HG03045 (cell line): ENCODE results near the gene MSI2.

Experiments used
- ATAC-seq: cut with Tn5 transposase; IDR thresholded peaks from one replicate; pipeline ENCODE4 v1.9.1; 2021; ENCODE audit warnings: mild to moderate bottlenecking, moderate library complexity; ENCODE audit not compliant: unreplicated experiment

The MSI2 gene

DNA sequence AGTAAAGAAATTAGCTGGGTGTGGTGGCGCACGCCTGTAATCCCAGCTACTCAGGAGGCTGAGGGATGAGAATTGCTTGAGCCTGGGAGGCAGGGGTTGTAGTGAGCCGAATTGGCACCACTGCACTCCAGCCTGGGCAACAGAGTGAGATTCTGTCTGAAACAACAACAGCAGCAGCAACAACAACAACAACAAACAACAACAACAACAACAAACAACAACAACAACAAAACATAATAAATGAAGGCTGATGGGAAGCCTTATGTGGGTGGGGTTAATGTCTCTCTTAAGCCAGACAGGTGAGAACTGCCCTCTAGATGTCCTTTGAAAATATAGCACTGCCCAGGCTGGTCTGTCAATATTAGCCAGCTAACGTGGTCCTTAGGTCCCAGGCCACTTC, 107.3 kb downstream of the MSI2 start:
- no peak for ATAC-seq

DNA sequence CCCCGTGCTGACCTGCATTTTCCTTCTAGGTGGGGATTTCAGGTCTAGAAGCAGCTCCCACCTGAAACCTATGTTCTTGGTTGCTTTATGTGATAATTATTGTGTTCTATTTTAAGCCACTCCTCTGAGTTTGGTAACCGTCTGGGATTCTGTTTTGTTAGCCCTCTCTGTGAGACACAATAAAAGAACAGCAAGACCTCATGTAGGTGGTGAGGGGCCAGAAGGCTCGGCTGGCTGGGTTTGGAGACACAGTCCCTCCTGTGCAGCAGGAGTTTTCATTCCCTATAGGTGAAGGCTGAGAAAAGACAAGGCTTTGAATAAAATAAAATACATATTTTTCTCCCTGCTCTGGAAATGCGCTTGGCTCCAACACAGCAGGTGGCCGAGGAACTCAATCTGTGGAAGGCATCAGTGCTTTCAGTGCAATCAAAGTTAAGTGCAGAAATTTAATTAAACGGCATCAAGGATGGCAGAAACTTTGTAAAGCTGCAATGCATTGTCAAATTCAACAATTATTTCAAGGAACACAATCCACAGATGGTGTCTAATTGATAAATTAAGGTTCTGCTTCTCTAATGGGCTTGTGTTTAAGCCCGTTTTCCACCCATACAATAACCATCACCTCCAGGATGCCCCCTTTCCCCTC, 107.8 kb downstream of the MSI2 start:
- no peak for ATAC-seq

DNA sequence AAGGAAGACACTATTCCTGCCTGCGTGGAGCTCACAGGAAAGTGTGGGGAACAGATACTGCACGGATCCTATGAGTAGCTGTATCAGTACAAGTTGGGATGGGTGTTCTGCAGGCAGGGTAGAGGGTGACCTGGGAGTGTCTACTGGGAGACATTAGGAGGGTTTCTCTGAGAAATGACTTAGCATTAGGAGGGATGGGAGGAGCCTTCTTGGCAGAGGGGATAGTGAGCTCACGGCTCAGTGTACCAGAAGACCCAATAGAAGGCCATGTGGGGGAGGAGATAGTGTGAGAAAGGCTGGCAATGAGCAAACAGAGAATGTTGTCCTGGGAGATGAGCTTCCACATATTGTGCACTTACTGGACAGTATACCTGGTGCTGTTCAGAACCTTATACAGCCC, 109.1 kb downstream of the MSI2 start:
- no peak for ATAC-seq

DNA sequence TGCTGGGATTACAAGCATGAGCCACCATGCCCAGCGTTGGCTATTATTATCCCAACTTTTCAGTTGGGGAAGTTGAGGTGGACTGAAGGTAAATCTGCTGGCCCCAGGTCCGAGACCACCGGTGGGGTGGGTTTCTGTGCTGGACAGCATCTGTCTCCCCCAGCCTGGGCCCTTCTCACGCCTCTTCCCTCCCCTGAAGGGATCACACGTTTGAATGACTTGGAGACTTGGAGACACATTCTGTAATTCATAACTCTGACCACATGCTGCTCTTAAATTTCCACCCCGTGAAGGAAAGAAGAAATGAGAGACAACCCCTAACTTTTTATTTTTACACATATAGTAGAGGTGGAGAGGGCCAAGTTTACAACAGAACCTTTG, 109.8 kb downstream of the MSI2 start:
- ATAC-seq = no peak

DNA sequence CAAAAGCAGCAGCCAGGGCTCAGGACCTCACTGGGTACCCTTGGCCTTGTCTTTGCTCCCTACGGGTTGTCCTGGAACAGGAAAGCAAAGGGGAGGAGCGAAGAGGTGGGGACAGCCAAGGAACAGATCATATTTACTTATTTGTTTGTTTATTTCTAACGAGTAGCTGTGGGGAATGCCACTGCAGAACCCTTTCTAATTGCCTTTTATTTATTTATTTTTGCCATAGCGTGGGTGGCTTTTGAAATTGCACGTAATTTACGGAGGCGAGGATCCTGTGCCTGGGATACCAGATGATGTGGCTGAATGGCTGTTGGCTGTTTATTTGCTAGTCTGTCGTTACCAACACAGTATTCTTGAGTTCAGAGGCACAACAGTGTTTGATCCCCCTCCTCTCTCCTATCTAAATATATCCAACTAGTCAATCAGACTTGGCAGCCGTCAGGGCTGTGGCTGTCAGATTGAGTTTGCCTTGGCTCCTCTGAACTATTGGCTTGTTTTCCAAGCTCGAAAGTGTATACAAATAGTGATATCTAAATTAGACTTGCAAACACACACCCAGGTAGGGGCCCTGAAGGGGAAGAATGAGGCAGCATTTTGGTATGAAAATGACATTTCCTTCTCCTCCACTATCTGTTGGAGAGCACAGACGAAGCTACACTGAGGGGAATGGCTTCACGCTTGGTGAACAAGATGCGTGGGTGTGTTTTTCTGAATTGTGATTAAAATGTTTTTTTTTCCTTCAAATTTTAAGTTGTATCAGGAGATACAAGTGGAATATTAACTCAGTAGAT, 110.4 kb downstream of the MSI2 start:
- ATAC-seq = no peak

DNA sequence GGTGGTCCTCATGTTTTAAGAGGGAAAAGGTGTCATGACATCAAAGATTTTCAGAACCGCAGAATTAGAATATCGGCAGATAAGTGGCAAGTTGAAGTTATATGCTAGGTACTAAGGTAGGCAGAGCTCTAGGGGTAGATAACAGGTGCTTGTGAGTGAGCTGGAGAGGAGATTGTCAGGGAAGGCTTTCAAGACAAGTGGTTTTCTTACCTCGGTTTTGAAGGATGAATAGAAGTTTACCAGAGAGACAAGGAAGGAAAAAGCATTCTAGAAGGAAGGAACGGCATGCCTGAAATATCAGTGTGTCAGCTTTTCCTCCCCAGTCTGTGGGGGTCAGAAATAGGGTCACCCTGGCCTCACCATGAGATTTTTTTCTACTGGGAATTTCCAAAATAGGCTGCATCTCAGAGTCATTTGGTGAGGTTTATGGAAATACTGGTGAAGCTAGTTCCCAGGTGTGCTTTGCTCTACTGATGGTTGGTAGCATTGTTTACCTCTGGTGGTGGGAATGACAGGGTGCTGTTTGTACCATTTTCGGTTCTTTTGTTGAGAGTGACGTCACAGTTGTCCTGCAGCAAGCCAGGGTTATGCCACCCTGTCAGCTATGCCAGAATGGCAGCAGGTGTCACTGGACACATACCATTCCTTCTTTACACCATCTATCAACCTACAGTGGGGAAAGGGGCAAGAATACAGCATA, 112.5 kb downstream of the MSI2 start:
- ATAC-seq = peak; percentile 54

DNA sequence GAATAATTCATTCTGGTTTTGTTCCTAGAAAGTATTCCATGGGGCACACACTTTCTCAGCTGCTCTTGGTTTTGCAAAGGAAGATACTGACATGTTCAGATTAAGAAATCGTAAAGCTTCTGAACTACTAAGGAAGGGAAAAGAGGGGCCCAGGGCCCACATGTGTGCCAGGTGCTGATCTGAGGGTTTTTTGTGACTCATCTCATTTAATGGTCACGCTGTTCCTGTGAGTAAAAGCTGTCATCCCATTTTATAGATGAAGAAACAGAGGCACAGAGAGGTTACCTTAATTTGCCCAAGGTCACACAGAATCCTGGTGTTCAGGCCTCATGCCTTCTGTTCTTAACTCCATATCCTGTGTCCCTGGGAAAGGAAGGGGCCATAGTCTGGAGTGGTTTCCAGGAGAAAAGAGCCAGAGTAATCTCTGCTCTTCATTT, 113.2 kb downstream of the MSI2 start:
- ATAC-seq = no peak

DNA sequence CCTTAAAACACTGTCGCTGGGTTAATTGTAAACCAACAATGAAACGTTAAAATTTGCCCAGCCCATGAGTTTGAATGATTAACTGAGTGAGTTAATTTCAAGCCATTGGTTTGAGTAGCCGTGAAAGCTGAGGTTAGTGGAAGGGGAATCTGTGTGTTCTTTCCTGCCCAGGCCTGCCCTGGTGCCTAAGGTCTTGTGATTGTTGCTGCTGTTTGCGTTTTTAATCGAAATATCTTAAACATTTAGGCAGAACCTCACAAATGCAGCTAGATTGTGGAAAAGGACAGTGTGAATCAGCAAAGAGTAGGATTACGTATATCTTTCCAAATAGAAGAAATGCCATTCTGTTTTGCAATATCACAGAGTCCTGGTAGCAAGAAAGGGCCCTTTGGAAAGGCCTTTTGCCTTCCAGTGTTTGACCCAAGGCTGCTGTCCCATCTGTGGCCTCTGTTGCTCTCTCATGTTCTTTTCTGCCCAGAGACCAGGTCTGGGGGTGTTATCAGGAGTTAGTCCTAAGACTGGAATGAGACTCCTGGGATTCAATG, 113.8 kb downstream of the MSI2 start:
- peak; percentile 37 for ATAC-seq

DNA sequence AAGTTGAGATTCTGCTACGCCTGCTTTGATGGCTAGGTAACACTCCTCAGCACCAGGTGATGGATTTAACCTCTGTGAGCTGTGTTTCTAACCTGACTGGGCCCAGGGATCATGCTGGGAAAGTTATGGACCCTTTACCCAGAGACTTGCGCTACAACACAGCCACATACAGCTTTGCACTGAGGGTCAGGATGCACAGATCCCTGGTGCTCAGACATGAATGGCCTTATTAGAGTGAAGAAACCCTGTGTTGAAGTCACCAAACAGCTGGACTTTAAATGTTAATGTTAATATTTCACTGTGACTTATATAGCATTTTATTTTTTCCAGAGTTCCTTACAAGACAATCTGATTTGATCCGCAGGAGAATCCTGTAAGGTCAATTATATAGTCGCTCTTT, 114.3 kb downstream of the MSI2 start:
- ATAC-seq = no peak

DNA sequence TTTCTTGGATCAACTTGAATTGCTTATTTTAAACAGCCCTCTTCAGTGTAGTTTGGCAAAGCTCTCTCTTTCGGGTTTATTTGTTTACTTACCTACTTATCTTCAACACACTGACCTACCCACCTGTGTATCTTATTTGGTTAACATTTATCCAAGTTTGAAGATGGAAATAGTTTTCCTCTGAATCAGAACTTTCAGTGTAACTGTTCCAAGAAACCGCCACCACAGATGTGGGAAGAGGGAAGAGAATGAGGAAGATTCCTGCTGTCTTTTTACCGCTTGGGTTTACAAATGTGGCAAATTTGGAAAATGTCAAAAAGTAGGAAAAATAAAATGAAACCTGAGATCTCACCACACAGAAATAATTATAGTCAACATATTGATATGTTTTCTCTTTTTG, 115.8 kb downstream of the MSI2 start:
- no peak for ATAC-seq

DNA sequence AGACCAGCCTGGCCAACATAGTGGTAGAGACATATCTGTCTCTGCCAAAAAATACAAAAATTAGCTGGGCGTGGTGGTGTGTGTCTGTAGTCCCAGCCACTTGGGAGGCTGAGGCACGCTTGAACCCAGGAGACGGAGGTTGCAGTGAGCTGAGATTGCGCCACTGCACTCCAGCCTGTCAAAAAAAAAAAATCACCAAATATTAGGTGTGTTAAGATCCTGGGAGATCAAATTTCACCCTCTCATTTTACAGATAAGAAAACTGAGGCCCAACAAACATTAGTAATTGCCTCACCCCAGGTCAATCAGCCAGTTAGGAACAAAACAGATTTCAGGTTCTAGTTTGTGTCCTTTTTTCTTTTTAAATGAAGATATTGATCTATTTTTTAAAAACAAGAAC, 116.7 kb downstream of the MSI2 start:
- ATAC-seq = no peak

DNA sequence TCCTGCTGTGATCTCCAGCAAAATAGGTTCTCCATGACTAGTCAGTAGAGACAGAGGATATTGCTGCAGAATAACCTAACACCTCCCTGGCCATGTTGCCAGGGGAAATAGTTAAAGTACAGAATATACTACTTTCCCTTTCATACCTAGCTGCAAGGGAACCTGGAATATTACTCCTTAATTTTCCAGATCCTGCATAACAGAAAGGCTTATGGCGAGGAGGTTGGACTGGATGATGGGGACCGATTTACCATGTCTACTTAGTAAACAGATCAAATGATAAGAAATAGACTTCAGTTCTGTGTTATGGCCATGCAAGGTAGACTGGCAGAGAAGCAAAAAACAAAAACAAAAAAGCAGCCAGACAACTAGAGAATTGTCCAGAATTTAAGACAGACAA, 117.4 kb downstream of the MSI2 start:
- ATAC-seq = no peak

DNA sequence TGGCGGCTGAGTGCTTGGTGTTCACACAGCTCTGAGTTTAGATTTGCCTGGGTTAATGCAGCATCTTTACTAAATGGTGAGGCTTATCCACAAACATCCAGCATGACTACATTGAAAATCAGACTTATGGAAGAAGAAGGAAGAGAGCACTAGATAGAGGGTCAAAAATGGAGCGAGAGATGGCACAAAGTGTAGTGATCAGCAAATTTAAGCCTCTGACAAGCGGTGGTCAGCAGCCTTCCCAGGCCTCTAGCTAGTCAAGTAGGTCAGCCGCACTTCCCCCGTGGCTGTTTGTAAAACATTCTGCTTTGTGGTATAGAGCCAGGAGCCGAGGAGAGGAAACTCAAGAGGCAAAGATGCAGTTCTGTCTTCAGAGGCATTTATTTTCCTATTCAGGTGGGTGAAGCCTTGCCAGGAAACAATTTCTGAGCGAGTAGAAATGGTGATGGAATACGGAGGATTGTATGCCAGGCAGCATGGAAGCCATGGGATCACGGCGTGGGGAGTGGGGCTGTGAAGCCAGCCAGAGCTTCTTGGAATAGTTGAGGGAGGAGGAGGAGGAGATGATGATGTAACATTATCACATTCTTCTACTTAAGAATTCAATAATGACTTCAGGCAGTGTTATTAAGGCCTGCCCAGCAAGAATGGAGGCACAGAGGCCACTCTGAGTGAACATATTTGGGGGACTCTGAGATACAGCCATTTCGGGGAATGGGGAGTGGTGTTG, 118.9 kb downstream of the MSI2 start:
- ATAC-seq = no peak

DNA sequence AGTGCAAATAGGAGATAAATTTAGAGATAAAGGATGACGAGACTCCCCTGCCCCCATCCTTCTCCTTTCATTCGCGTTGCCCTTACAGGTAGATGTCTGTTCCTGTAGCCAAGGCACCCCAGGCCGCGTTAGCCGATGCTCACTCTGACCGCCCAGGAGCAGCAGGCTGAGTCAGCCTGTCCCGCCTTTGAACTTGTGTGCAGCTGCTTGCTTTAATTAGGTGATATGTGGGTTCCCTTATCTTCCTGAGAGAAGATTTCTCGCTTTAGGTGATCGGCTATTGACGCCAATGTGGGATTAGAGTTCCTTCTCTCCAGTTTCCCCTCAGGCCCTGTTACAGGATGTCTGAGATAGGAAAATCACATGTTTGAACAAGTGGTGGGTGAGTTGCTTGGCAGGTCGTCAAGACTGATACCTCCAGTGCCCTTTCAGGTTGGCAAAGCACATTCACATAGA, 119.5 kb downstream of the MSI2 start:
- no peak for ATAC-seq

DNA sequence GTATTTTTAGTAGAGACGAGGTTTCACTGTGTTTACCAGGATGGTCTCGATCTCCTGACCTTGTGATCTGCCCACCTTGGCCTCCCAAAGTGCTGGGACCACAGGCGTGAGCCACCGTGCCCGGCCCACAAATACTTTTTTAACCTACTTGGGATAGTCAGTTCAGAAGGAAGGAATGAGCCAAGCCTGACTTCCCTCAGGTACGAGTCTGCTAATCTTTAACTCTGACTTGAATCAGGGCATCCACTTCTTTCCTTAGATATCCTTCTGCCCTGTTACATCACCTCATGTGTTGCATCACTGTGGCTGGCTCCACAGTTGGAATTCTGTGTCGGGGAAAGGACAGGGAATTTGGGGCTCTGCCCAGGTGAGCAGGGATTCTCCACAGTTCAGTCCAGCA, 120.8 kb downstream of the MSI2 start:
- ATAC-seq = no peak

DNA sequence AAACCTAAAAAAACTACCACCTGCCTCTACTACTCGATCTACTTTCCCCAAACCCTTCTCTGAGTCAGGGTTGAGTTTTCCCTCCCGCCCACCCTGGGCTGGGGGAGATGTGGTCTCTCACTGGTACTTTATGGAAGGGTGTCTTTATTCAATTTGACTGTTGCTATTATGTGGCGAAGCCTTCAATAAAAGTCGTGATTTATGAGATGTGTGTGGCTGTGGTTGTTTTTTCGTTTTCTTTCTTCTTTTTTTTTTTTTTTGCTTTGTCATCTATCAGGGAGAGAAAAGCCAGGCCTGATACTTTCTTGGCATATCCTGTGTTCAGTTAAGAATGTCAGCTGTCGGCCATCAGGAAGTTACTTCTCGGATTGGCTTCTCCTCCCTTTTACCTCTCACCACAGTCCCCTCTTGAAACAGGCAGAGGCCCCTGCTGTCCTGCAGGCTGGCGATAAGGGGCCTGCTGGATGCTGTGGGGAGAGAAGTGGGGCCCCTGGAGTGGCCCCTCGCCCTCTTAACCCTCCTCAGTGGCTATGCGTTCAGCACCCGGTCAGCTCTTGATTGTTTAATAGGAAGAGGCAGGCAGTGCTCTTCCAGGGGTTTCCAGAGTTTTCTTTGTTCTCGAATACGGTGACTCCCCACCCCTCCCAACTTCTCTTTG, 123.0 kb downstream of the MSI2 start:
- ATAC-seq = no peak

DNA sequence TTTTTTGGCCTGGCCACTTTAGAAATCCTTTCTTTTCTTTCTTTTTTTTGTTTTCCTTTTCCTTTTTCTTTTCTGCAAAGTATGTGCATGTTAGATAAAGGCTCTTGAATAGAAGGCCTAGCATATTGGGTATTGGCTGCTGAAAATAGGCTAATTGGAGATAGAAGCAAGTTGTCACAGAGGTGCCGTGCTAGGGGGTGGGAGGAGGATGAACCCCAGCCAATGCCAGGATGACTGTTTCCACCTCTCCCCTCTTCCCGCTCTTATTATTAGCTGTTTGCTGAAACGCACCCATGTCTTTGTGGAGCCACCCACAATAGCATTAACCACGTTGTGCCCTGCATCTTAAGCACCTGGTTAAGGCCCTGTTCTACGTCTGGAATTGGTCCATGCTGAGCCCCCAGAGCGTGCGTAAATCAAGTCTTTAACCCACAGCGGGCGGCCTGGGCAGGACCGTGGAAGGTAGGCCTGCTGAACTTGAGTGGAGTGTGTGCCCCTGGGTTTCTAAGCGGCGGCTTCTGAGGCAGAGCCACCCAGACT, 123.6 kb downstream of the MSI2 start:
- no peak for ATAC-seq

DNA sequence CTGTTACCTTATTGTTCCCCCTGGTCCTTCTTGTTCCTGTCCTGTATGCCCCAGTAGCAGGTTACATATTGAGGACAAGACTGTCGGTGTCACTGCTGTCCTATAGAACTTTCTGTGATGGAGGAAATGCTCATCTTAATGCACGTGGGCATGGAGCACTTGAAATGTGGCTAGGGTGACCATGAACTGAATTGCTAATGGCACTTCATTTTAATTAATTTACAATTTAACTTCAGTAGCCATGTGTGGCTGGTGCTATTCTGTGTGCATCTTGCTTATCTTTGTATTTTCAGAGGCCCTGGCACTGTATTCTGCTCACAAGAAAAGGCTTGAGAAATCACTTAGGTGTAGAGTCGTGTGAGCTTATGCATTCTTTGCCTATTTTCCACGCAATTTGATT, 125.2 kb downstream of the MSI2 start:
- no peak for ATAC-seq

DNA sequence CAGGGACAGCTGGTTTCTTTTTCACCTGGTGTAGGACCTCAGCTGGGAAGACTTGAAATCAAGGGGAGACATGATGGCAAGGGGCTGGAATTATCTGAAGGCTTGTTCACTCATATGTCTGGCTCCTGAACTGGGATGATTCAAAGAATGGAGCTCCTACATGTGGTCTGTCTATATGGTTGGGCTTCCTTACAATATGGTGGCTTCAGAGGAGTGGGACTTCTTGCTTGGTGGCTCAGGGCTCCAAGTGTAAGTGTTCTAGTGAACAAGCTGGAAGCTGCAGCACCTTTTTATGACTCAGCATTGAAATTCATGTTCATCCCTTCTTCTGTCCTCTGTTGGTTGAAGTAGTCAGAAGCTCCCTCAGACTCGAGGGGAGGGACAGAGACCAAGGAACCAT, 127.9 kb downstream of the MSI2 start:
- no peak for ATAC-seq

DNA sequence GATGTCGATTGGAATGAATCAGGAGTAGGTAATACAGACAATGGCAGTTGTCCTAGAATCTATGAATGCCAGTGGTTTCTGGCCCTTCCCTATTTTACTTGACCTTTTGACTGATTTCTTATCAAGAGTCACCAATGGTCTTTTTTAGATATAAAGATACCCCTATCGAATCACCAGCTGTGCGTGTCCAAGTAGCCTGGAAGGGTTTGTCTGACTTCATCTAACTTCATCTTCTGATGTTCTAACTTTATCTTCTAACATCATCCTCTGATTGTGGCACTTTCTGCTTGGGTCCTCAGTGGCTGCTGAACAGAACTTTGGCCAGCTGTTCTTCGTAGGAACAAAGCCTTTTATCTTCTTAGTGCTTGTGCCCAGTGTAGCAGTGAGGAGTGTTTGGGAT, 129.7 kb downstream of the MSI2 start:
- no peak for ATAC-seq
